ENCODE measurements around the gene SPART. TPM values are rescaled to one million over a fixed set of nuclear protein-coding genes. Genes with fewer than 3 reads are reported as not detected.

Gene SPART
- total and polyA plus RNA-seq, 2 donors from 2014 or later = 47.8 to 66.1 TPM

DNA sequence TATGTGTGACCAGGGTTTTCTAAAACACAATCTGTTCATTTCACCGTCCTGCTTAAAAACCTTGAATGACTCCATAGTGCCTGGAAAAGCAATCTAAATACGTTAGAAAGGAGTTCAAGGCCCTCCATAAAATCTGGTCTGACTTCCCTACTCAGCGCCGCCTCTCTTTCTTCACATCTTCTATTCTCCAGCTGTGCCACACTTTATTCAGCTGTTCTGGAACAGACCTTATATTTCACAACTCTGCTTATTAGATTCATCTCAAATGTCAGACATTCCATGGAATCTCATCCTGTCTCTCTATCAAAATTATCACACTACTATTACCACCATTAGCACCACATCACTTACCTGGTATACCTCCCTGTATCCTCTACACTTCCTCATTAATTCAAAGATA is 19.8 kb upstream of the SPART start:
- intact Hi-C loops (cut with DNase I) = no loop called here
- DNase-seq = no peak
- H3K4me3 ChIP-seq (ENCODE audit: low read length in 3 of 3) = no peak overlapping the region
- H3K27ac ChIP-seq (ENCODE audit: low read depth in 2 of 2, low read length in 2 of 2) = no peak overlapping the region
- no peaks in the 10 kb centered on the region for H3K9me3 ChIP-seq (ENCODE audit: control insufficient read depth in 2 of 3, insufficient read depth in 1 of 3, low read length in 3 of 3)
- H3K36me3 ChIP-seq (ENCODE audit: control insufficient read depth in 2 of 3, insufficient read depth in 3 of 3, low read length in 3 of 3) = no peaks in the 10 kb centered on the region
- no peaks in the 10 kb centered on the region for H3K4me1 ChIP-seq (ENCODE audit: control insufficient read depth in 2 of 3, insufficient read depth in 2 of 3, low read depth in 1 of 3, low read length in 3 of 3)
- H3K9ac ChIP-seq (ENCODE audit: low read length in 3 of 3) = no peak overlapping the region
- no peaks in the 10 kb centered on the region for H3K27me3 ChIP-seq (ENCODE audit: control insufficient read depth, insufficient read depth, low read length)
- FAIRE-seq = no peak
- TF ChIP-seq CTCF (IDR thresholded peaks at IDR 0.05; ENCODE audit: borderline replicate concordance, extremely low read depth, insufficient read depth) = no peak

GRCh38 chr13:36363366-36363863 is 17.2 kb upstream of the SPART start:
- Histone ChIP-seq H3K9me3 (ENCODE audit: control insufficient read depth in 2 of 3, insufficient read depth in 1 of 3, low read length in 3 of 3) (no peaks in the 10 kb centered on the region), H3K27me3 (ENCODE audit: control insufficient read depth, insufficient read depth, low read length) (no peaks in the 10 kb centered on the region)
- no peak for TF ChIP-seq CTCF (IDR thresholded peaks at IDR 0.05; ENCODE audit: borderline replicate concordance, extremely low read depth, insufficient read depth)

DNA sequence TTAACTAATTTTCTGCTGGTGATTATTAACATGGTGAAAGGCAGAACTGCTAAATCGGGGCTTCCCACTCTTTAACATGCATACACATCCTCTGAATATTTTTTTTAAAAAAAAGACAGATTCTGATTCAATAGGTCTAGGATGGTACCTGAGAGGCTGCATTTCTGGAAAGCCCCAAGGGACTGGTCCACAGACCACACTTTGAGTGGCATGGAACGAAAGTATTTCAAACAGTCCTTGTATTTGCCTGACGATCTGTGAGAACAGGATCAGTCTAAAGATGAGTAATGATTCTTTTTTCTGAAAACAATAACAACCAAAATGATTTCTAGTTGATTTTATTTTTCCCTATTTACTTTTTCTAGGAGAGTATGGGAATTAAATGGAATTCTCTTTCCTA is 16.7 kb upstream of the SPART start:
- no peak for DNase-seq
- H3K4me1 ChIP-seq (ENCODE audit: control insufficient read depth in 2 of 3, insufficient read depth in 2 of 3, low read depth in 1 of 3, low read length in 3 of 3) = peaks cover 0 to 8% (median 0%) of the 10 kb centered on the region in 3 donors
- no peak for FAIRE-seq
- intact Hi-C loops (cut with DNase I) = no loop called here
- H3K9ac ChIP-seq (ENCODE audit: low read length in 3 of 3) = no peak overlapping the region
- H3K27ac ChIP-seq (ENCODE audit: low read depth in 2 of 2, low read length in 2 of 2) = no peak overlapping the region
- no peak overlapping the region for H3K4me3 ChIP-seq (ENCODE audit: low read length in 3 of 3)
- no peaks in the 10 kb centered on the region for H3K27me3 ChIP-seq (ENCODE audit: control insufficient read depth, insufficient read depth, low read length)
- H3K9me3 ChIP-seq (ENCODE audit: control insufficient read depth in 2 of 3, insufficient read depth in 1 of 3, low read length in 3 of 3) = no peaks in the 10 kb centered on the region
- H3K36me3 ChIP-seq (ENCODE audit: control insufficient read depth in 2 of 3, insufficient read depth in 3 of 3, low read length in 3 of 3) = no peaks in the 10 kb centered on the region
- TF ChIP-seq CTCF (IDR thresholded peaks at IDR 0.05; ENCODE audit: borderline replicate concordance, extremely low read depth, insufficient read depth) = no peak

More at GRCh38 chr13:36363366-36363863, 17.2 kb upstream of the SPART start:
- Histone ChIP-seq H3K4me3 (ENCODE audit: low read length in 3 of 3) (no peak overlapping the region), H3K36me3 (ENCODE audit: control insufficient read depth in 2 of 3, insufficient read depth in 3 of 3, low read length in 3 of 3) (no peaks in the 10 kb centered on the region), H3K9ac (ENCODE audit: low read length in 3 of 3) (no peak overlapping the region), H3K27ac (ENCODE audit: low read depth in 2 of 2, low read length in 2 of 2) (no peak overlapping the region), H3K4me1 (ENCODE audit: control insufficient read depth in 2 of 3, insufficient read depth in 2 of 3, low read depth in 1 of 3, low read length in 3 of 3) (peaks cover 0 to 5% (median 0%) of the 10 kb centered on the region in 3 donors)
- no peak for DNase-seq
- FAIRE-seq = no peak
- intact Hi-C loops (cut with DNase I) = no loop called here

DNA sequence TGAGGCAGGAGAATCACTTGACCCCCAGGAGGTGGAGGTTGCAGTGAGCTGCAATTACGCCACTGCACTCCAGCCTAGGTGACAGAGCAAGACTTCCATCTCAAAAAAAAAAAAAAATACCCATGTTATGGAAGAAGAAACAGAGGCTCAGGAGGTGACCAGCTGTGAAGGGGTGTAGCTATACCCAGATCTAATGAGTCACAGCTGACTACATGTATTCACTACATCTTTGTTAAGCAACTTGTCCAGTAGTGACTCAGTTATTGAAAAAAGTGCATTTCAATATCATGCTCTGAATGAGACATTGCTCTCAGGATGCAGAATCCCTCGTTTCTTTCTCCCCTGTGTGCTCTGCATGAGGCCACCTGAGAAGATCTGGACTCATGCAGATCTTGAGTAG is 16.1 kb upstream of the SPART start:
- no peaks in the 10 kb centered on the region for H3K36me3 ChIP-seq (ENCODE audit: control insufficient read depth in 2 of 3, insufficient read depth in 3 of 3, low read length in 3 of 3)
- intact Hi-C loops (cut with DNase I) = no loop called here
- H3K27ac ChIP-seq (ENCODE audit: low read depth in 2 of 2, low read length in 2 of 2) = no peak overlapping the region
- no peak for TF ChIP-seq CTCF (IDR thresholded peaks at IDR 0.05; ENCODE audit: borderline replicate concordance, extremely low read depth, insufficient read depth)
- FAIRE-seq (no peak), DNase-seq (no peak)
- H3K9me3 ChIP-seq (ENCODE audit: control insufficient read depth in 2 of 3, insufficient read depth in 1 of 3, low read length in 3 of 3) = no peaks in the 10 kb centered on the region
- no peak overlapping the region for H3K9ac ChIP-seq (ENCODE audit: low read length in 3 of 3)
- no peaks in the 10 kb centered on the region for H3K27me3 ChIP-seq (ENCODE audit: control insufficient read depth, insufficient read depth, low read length)
- H3K4me1 ChIP-seq (ENCODE audit: control insufficient read depth in 2 of 3, insufficient read depth in 2 of 3, low read depth in 1 of 3, low read length in 3 of 3) = peaks cover 0 to 8% (median 0%) of the 10 kb centered on the region in 3 donors
- no peak overlapping the region for H3K4me3 ChIP-seq (ENCODE audit: low read length in 3 of 3)

All from kidney (tissue), 14 donors.